Cerebellar cortex (tissue), 1 donor: ENCODE measurements around the gene GPR78.

Experiments
- DNase-seq: peaks from one replicate; pipeline ENCODE4 v3.0.0-alpha.2; 2015; ENCODE audit warnings: low spot score

Gene GPR78

GRCh38 chr4:8547108-8547911 lies 32.9 kb upstream of the GPR78 start:
- peak; percentile 23 for DNase-seq

- DNase-seq, result no peak
Measured at GRCh38 chr4:8547912-8548730, 32.1 kb upstream of the GPR78 start.

GRCh38 chr4:8548731-8549351 lies 31.4 kb upstream of the GPR78 start:
- no peak for DNase-seq

GRCh38 chr4:8549352-8549931 lies 30.8 kb upstream of the GPR78 start:
- no peak for DNase-seq

GRCh38 chr4:8550691-8551090 lies 29.5 kb upstream of the GPR78 start:
- DNase-seq, result no peak

- DNase-seq, result no peak
Measured at GRCh38 chr4:8552024-8552423, 28.2 kb upstream of the GPR78 start.

- DNase-seq, result no peak
Measured at GRCh38 chr4:8552581-8553205, 27.5 kb upstream of the GPR78 start.

- no peak for DNase-seq
Measured at GRCh38 chr4:8553216-8553615, 27.0 kb upstream of the GPR78 start.

- no peak for DNase-seq
Measured at GRCh38 chr4:8553991-8554405, 26.2 kb upstream of the GPR78 start.

GRCh38 chr4:8554555-8555100 lies 25.6 kb upstream of the GPR78 start:
- DNase-seq, result no peak

- DNase-seq, result no peak
Measured at GRCh38 chr4:8555716-8556115, 24.5 kb upstream of the GPR78 start.

- peak; percentile 56 for DNase-seq
Measured at GRCh38 chr4:8556341-8557150, 23.6 kb upstream of the GPR78 start.

- no peak for DNase-seq
Measured at GRCh38 chr4:8557151-8558076, 22.8 kb upstream of the GPR78 start.

- DNase-seq, result no peak
Measured at GRCh38 chr4:8558080-8558960, 21.9 kb upstream of the GPR78 start.

- no peak for DNase-seq
Measured at GRCh38 chr4:8559011-8559410, 21.2 kb upstream of the GPR78 start.

- DNase-seq, result no peak
Measured at GRCh38 chr4:8559524-8560264, 20.5 kb upstream of the GPR78 start.

GRCh38 chr4:8560265-8561047 lies 19.7 kb upstream of the GPR78 start:
- DNase-seq, result no peak
